Esophagus muscularis mucosa (tissue), 4 donors: ENCODE measurements around the gene CCL11. TPM values are rescaled to one million over a fixed set of nuclear protein-coding genes. Genes with fewer than 3 reads are reported as not detected.
"Not testable (repeated sequence)": the region's sequence is repeated elsewhere in the genome, so short reads cannot be mapped to it uniquely, and the experiment has no call there.

Experiments
- DNase-seq: peaks from one replicate; pipeline ENCODE4 v3.0.0-alpha.2; 2017; ENCODE audit errors: extremely low spot score
- H3K27ac ChIP-seq, 4 donors: fragments of 200-600 bp; sonication (generic); replicated peaks in 1 of 4; 1 replicate in 3 of 4; 2 replicates in 1 of 4; pipeline ENCODE4 v1.5.1; 2016 to 2019; ENCODE audit warnings: mild to moderate bottlenecking in 1 of 4
- H3K27me3 ChIP-seq, 4 donors: fragments of 200-600 bp; sonication (generic); one replicate each; pipeline versions ENCODE4 v1.5.1 to v1.6.0; 2016 to 2019
- H3K36me3 ChIP-seq, 4 donors: fragments of 200-600 bp; sonication (generic); one replicate each; pipeline ENCODE4 v1.5.1; 2016 to 2019
- H3K4me1 ChIP-seq, 4 donors: fragments of 200-600 bp; sonication (generic); one replicate each; pipeline ENCODE4 v1.5.1; 2016 to 2019
- H3K4me3 ChIP-seq, 4 donors: fragments of 200-600 bp; sonication (generic); 1 replicate in 2 of 4; 2 replicates in 2 of 4; pipeline ENCODE4 v1.5.1; 2016 to 2019; ENCODE audit warnings: mild to moderate bottlenecking in 4 of 4, moderate library complexity in 1 of 4
- H3K9me3 ChIP-seq, 4 donors: fragments of 200-600 bp; sonication (generic); 1 replicate in 3 of 4; 2 replicates in 1 of 4; pipeline ENCODE4 v1.5.1; 2016 to 2019
- EP300 ChIP-seq: sonication (generic); formaldehyde crosslinking; IDR thresholded peaks from one replicate; pipeline ENCODE4 v1.6.1; 2017; ENCODE audit warnings: antibody characterized with exemption
- POLR2A ChIP-seq: fragments of 450-650 bp; IDR thresholded peaks from one replicate; pipeline ENCODE4 v1.6.1; 2017; ENCODE audit warnings: antibody characterized with exemption, moderate library complexity, mild to moderate bottlenecking, low read depth
- POLR2AphosphoS5 ChIP-seq, 2 donors: sonication (generic); formaldehyde crosslinking; IDR thresholded peaks; one replicate each; pipeline ENCODE4 v1.6.1; 2017; ENCODE audit warnings: antibody characterized with exemption in 2 of 2
- WGBS: methylation state at CpG from one replicate; pipeline ENCODE4 v1.1.5; 2018; 5-methylcytosine and 5-hydroxymethylcytosine counted together
- intact Hi-C: fragments of 100-400 bp; cut with DNase I; formaldehyde crosslinking; loops from one replicate; pipeline ENCODE4 v1.15.1; 2023
- total RNA-seq, 4 donors: library from RNA; depleted of rRNA; stranded (reverse); fragments of >200 nt; gene quantifications; one replicate each; pipeline versions ENCODE4 v1.1.0 to v1.2.1, GENCODE V29; 2016
- TF ChIP-seq, protein P1 (sequence below), 3 experiments: fragments of 200-600 bp in 2 of 3; fragments of 450-650 bp in 1 of 3; sonication (generic) in 2 of 3; IDR thresholded peaks; one replicate each; pipeline ENCODE4 v1.5.1; 2017 to 2019; ENCODE audit warnings: antibody characterized with exemption in 3 of 3, mild to moderate bottlenecking in 2 of 3, moderate library complexity in 1 of 3

Gene CCL11
- total RNA-seq, 4 donors from 2014 or later = 2.0 to 8.8 (median 6.6) TPM

GRCh38 chr17:34319039-34319483 lies 33.5 kb downstream of the CCL11 start, which contains the start of gene CCL8:
Gene CCL8 (plus strand): TSS chr17:34319435. CDS start chr17:34319502, 67 bp downstream.
- 48% methylated on average over 2 of the region's 2 CpGs for WGBS
- no peaks in the 10 kb centered on the region for H3K9me3 ChIP-seq
- TF ChIP-seq, protein P1, sequence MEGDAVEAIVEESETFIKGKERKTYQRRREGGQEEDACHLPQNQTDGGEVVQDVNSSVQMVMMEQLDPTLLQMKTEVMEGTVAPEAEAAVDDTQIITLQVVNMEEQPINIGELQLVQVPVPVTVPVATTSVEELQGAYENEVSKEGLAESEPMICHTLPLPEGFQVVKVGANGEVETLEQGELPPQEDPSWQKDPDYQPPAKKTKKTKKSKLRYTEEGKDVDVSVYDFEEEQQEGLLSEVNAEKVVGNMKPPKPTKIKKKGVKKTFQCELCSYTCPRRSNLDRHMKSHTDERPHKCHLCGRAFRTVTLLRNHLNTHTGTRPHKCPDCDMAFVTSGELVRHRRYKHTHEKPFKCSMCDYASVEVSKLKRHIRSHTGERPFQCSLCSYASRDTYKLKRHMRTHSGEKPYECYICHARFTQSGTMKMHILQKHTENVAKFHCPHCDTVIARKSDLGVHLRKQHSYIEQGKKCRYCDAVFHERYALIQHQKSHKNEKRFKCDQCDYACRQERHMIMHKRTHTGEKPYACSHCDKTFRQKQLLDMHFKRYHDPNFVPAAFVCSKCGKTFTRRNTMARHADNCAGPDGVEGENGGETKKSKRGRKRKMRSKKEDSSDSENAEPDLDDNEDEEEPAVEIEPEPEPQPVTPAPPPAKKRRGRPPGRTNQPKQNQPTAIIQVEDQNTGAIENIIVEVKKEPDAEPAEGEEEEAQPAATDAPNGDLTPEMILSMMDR (IDR thresholded peaks at IDR 0.05) = no peak
- TF ChIP-seq POLR2AphosphoS5 (IDR thresholded peaks at IDR 0.05) = no peak
- TF ChIP-seq EP300 = no peak
- no peak for TF ChIP-seq POLR2A
- H3K4me3 ChIP-seq = no peak within 1 kb of the TSS
- no peaks in the 10 kb centered on the region for H3K27me3 ChIP-seq
- H3K27ac ChIP-seq = peak within 1 kb of the TSS in 2 of 4 donors; percentile 30 to 34
- intact Hi-C loops = no loop called here
- no peaks in the 10 kb centered on the region for H3K36me3 ChIP-seq
- peaks cover 0 to 10% (median 5%) of the 10 kb centered on the region in 4 donors for H3K4me1 ChIP-seq
- DNase-seq = no peak

DNA sequence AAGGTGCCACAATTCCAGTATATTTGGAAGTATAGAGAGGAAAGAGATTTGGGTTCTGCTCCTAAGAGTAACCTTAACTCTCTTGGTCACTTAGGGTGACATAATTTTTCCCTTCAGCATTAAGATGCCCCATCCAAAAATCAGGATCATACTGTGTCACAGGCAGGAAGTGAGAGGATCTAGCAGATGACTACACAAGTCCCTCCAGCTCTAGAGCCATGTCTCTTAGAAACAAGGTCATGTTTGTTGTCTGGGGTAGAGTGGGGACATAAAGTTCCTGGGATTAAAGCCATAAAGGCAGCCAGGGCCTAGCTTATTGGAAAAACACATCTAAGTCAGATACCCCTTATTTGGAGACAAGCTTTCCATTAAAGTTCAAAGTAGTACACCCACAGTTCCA lies 36.4 kb downstream of the CCL11 start:
- Histone ChIP-seq H3K4me3 (no peak overlapping the region), H3K27ac (peak overlapping the region in 1 of 4 donors; percentile 9), H3K9me3 (peaks cover 0 to 10% (median 0%) of the 10 kb centered on the region in 4 donors), H3K27me3 (no peaks in the 10 kb centered on the region), H3K4me1 (peaks cover 0 to 6% (median 0%) of the 10 kb centered on the region in 4 donors), H3K36me3 (no peaks in the 10 kb centered on the region)
- DNase-seq = no peak
- TF ChIP-seq EP300 (no peak), POLR2AphosphoS5 (IDR thresholded peaks at IDR 0.05) (no peak), POLR2A (no peak)
- TF ChIP-seq, protein P1 (IDR thresholded peaks at IDR 0.05) = no peak
- intact Hi-C loops = no loop called here

DNA sequence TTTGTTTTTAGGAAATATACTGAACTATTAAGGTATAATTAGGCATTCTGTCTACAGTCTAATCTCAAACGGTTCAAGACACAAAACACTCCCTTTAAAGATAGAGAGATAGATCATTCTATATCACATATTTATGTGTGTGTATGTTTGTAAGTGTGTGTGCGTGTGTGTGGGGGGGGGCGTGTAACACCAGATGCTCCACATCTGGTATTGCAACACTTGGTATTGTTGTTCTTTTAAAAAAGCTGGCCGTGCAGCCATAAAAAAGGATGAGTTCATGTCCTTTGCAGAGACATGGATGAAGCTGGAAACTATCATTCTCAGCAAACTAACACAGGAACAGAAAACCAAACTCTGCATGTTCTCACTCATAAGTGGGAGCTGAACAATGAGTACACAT lies 42.0 kb downstream of the CCL11 start:
- DNase-seq, H3K36me3 ChIP-seq, intact Hi-C loops, H3K27ac ChIP-seq, H3K27me3 ChIP-seq, H3K4me3 ChIP-seq, H3K4me1 ChIP-seq: not testable (repeated sequence)
- WGBS = 46% methylated on average over 4 of the region's 4 CpGs
- H3K9me3 ChIP-seq = peaks cover 0 to 10% (median 0%) of the 10 kb centered on the region in 4 donors

DNA sequence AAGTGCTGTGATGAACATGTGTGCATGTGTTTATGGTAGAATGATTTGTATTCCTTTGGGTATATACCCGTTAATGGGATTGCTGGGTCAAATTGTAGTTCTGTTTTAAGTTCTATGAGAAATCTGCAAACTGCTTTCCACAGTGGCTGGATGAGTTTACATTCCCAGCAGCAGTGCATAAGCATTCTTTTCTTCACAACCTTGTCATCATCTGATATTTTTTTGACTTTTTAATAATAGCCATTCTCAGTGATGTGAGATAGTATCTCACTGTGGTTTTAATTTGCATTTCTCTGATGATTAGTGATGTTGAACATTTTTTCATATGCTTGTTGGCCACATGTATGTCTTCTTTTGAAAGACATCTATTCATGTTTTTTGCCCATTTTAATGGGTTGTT lies 52.2 kb downstream of the CCL11 start:
- 55% methylated on average over 1 of the region's 1 CpG for WGBS

More for the DNA sequence above, 52.2 kb downstream of the CCL11 start:
- Histone ChIP-seq H3K27ac (no peak overlapping the region), H3K4me3 (no peak overlapping the region), H3K4me1 (no peaks in the 10 kb centered on the region), H3K36me3 (no peaks in the 10 kb centered on the region), H3K9me3 (no peaks in the 10 kb centered on the region), H3K27me3 (no peaks in the 10 kb centered on the region)
- no peak for DNase-seq
- no peak for TF ChIP-seq POLR2A
- TF ChIP-seq, protein P1 (IDR thresholded peaks at IDR 0.05) = no peak
- TF ChIP-seq EP300 = no peak
- TF ChIP-seq POLR2AphosphoS5 (IDR thresholded peaks at IDR 0.05) = no peak
- intact Hi-C loops = no loop called here

Other genes with a start within 250 kb of the CCL11 start
- gene CCL2, start 30.5 kb upstream of the CCL11 start, total RNA-seq = 100 to 1,000 TPM in 1 of 4 donors, 10 to 100 TPM in 2, 1 to 10 TPM in 1; 7.1 to 514 (median 20.8) TPM
- gene CCL7, start 15.5 kb upstream of the CCL11 start, total RNA-seq = under 1 TPM in 1 of 4 donors, not detected in 3; 0.83 TPM
- 1 to 10 TPM in 1 of 4 donors, not detected in 3; 2.0 TPM for gene CCL8, start 33.7 kb downstream of the CCL11 start, total RNA-seq
- gene CCL13, start 70.7 kb downstream of the CCL11 start, total RNA-seq = 1 to 10 TPM in 2 of 4 donors, under 1 TPM in 1, not detected in 1; 0.78 to 3.6 (median 2.0) TPM
- not detected for gene CCL1, start 77.5 kb downstream of the CCL11 start, total RNA-seq